A673 (cell line): ENCODE results near the gene MTAP.

ENCODE experiments used
- EZH2 ChIP-seq: fragments of 200-600 bp; sonication (generic); IDR thresholded peaks from 2 replicates; pipeline ENCODE4 v1.6.1; 2017; ENCODE audit warnings: borderline replicate concordance, low read depth, mild to moderate bottlenecking, mixed read lengths, antibody characterized with exemption, low read length; ENCODE audit not compliant: poor library complexity, severe bottlenecking
- TF ChIP-seq, protein P1 (sequence below): fragments of 300-800, 200-600 bp; sonication (generic); conservative IDR thresholded peaks from 2 replicates; pipeline ENCODE4 v1.5.1; 2017; ENCODE audit warnings: low read depth, mild to moderate bottlenecking, antibody characterized with exemption, low read length, moderate library complexity, mixed read lengths

DNA sequence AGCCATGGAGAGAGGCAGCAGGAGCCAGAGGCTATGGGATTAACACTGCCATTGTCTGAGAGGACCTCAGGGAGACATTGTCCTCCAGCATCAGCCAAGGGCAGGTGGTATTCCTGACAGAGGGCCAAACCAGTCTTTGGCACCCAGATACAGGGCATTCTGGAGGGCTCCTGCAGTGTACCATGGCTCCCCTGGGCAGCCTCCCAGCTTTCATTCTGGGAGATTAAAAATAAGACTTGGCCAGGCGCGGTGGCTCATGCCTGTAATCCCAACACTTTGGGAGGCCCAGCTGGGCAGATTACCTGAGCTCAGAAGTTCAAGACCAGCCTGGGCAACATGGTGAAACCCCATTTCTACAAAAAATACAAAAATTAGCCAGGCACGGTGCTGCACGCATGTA is 4.2 kb downstream of the MTAP start:
- TF ChIP-seq, protein P1, sequence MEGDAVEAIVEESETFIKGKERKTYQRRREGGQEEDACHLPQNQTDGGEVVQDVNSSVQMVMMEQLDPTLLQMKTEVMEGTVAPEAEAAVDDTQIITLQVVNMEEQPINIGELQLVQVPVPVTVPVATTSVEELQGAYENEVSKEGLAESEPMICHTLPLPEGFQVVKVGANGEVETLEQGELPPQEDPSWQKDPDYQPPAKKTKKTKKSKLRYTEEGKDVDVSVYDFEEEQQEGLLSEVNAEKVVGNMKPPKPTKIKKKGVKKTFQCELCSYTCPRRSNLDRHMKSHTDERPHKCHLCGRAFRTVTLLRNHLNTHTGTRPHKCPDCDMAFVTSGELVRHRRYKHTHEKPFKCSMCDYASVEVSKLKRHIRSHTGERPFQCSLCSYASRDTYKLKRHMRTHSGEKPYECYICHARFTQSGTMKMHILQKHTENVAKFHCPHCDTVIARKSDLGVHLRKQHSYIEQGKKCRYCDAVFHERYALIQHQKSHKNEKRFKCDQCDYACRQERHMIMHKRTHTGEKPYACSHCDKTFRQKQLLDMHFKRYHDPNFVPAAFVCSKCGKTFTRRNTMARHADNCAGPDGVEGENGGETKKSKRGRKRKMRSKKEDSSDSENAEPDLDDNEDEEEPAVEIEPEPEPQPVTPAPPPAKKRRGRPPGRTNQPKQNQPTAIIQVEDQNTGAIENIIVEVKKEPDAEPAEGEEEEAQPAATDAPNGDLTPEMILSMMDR = no peak
- no peak for TF ChIP-seq EZH2
